ENCODE results near the gene KIF26A. TPM values are rescaled to one million over a fixed set of nuclear protein-coding genes. Genes with fewer than 3 reads are reported as not detected.

The KIF26A gene
- total and polyA plus RNA-seq, 2 experiments from 2014 or later, result 3.5 to 5.0 TPM

- Histone ChIP-seq H3K4me3 (no peak overlapping the region), H4K20me1 (ENCODE audit: insufficient read depth, poor library complexity, severe bottlenecking) (no peaks in the 10 kb centered on the region), H3K4me1 (ENCODE audit: insufficient read depth) (peaks cover 4% of the 10 kb centered on the region), H3K9me2 (replicated peaks; ENCODE audit: insufficient read depth) (no peaks in the 10 kb centered on the region), H3K27me3 (no peaks in the 10 kb centered on the region), H3K36me3 (replicated peaks; ENCODE audit: insufficient read depth, low read depth) (no peaks in the 10 kb centered on the region), H3K79me2 (no peaks in the 10 kb centered on the region), H3K27ac (no peak overlapping the region), H3K4me2 (no peak overlapping the region), H3K9me3 (ENCODE audit: low read depth) (no peaks in the 10 kb centered on the region), H2AFZ (no peak overlapping the region)
- no peak for DNase-seq (ENCODE audit: low spot score)
- WGBS (ENCODE audit: low lambda C conversion rate, missing lambda C conversion rate), result 95% methylated on average over 11 of the region's 15 CpGs
- no peak for TF ChIP-seq EZH2phosphoT487 (IDR thresholded peaks at IDR 0.05; ENCODE audit: low read depth, severe bottlenecking, unreplicated experiment)
- no peak for TF ChIP-seq EZH2 (IDR thresholded peaks at IDR 0.05; ENCODE audit: borderline replicate concordance)
- TF ChIP-seq CTCF (IDR thresholded peaks at IDR 0.05; ENCODE audit: poor library complexity), result no peak
These were observed 30.2 kb downstream of the KIF26A start for GRCh38 chr14:104168603-104169002.

- no peaks in the 10 kb centered on the region for H3K9me3 ChIP-seq (ENCODE audit: low read depth)
- WGBS (ENCODE audit: low lambda C conversion rate, missing lambda C conversion rate), result 86% methylated on average over 17 of the region's 20 CpGs
- no peak overlapping the region for H3K4me2 ChIP-seq
- H3K36me3 ChIP-seq (replicated peaks; ENCODE audit: insufficient read depth, low read depth), result no peaks in the 10 kb centered on the region
- H3K27ac ChIP-seq, result no peak overlapping the region
- no peaks in the 10 kb centered on the region for H3K27me3 ChIP-seq
- no peaks in the 10 kb centered on the region for H4K20me1 ChIP-seq (ENCODE audit: insufficient read depth, poor library complexity, severe bottlenecking)
- TF ChIP-seq EZH2 (IDR thresholded peaks at IDR 0.05; ENCODE audit: borderline replicate concordance) (no peak), EZH2phosphoT487 (IDR thresholded peaks at IDR 0.05; ENCODE audit: low read depth, severe bottlenecking, unreplicated experiment) (no peak), CTCF (IDR thresholded peaks at IDR 0.05; ENCODE audit: poor library complexity) (no peak)
- peaks cover 4% of the 10 kb centered on the region for H3K4me1 ChIP-seq (ENCODE audit: insufficient read depth)
- no peaks in the 10 kb centered on the region for H3K79me2 ChIP-seq
- no peak overlapping the region for H2AFZ ChIP-seq
- no peak for DNase-seq (ENCODE audit: low spot score)
- H3K9me2 ChIP-seq (replicated peaks; ENCODE audit: insufficient read depth), result no peaks in the 10 kb centered on the region
- no peak overlapping the region for H3K4me3 ChIP-seq
These were observed 30.8 kb downstream of the KIF26A start for GRCh38 chr14:104169005-104169698.

- 85% methylated on average over 26 of the region's 27 CpGs for WGBS (ENCODE audit: low lambda C conversion rate, missing lambda C conversion rate)
- no peaks in the 10 kb centered on the region for H3K9me3 ChIP-seq (ENCODE audit: low read depth)
- no peak overlapping the region for H3K27ac ChIP-seq
- H3K27me3 ChIP-seq, result no peaks in the 10 kb centered on the region
- TF ChIP-seq CTCF (IDR thresholded peaks at IDR 0.05; ENCODE audit: poor library complexity) (no peak), EZH2phosphoT487 (IDR thresholded peaks at IDR 0.05; ENCODE audit: low read depth, severe bottlenecking, unreplicated experiment) (no peak), EZH2 (IDR thresholded peaks at IDR 0.05; ENCODE audit: borderline replicate concordance) (no peak)
- no peak overlapping the region for H3K4me2 ChIP-seq
- no peaks in the 10 kb centered on the region for H4K20me1 ChIP-seq (ENCODE audit: insufficient read depth, poor library complexity, severe bottlenecking)
- H3K4me3 ChIP-seq, result no peak overlapping the region
- H3K9me2 ChIP-seq (replicated peaks; ENCODE audit: insufficient read depth), result no peaks in the 10 kb centered on the region
- no peak for DNase-seq (ENCODE audit: low spot score)
- H3K36me3 ChIP-seq (replicated peaks; ENCODE audit: insufficient read depth, low read depth), result no peaks in the 10 kb centered on the region
- no peaks in the 10 kb centered on the region for H3K79me2 ChIP-seq
- no peak overlapping the region for H2AFZ ChIP-seq
- H3K4me1 ChIP-seq (ENCODE audit: insufficient read depth), result peaks cover 4% of the 10 kb centered on the region
These were observed 31.5 kb downstream of the KIF26A start for GRCh38 chr14:104169699-104170479.

All from hepatocyte (in vitro differentiated cells).